ENCODE data around the gene GDF7. TPM values are rescaled to one million over a fixed set of nuclear protein-coding genes. Genes with fewer than 3 reads are reported as not detected.

Gene GDF7
- total RNA-seq, 2 donors from 2014 or later, result 0.02 to 0.48 TPM

DNA sequence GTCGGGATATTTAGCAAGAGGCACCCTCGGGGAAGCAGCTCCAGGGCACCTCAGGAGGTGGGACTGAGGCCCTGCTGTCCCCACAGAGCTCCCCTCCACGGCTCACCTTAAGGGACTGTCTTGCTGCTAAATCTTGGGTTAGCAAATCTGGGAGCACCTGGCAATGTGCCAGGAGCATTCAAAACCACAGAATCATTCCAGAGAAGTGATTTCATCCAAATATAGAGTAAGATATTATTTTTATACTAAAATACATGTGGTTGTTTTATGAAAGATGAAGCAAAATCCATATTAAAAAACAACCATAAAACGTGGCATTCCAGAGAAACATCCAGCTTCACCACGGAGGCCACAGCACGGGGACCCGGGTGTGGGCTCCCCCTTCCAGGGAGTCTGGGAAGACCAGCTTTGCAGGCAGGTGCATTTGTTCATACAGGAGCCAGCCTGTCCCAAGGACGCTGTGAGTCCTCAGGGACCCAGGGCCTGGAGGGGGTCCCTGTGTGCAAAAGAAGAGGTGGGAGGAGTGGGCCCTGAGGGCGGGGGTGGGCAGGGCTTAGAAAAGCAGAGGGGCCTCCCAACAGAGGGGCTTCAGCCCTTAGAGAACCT lies 32.3 kb upstream of the GDF7 start:
- no peaks in the 10 kb centered on the region for H3K9me3 Mint-ChIP-seq
- H3K36me3 Mint-ChIP-seq (ENCODE audit: low read depth), result peaks cover 29% of the 10 kb centered on the region
- no peaks in the 10 kb centered on the region for H3K27me3 Mint-ChIP-seq
- H3K4me1 Mint-ChIP-seq, result no peaks in the 10 kb centered on the region
- H3K27ac Mint-ChIP-seq, result no peak overlapping the region
- no peak for ATAC-seq (replicated peaks)
- H3K4me3 Mint-ChIP-seq, result no peak overlapping the region

DNA sequence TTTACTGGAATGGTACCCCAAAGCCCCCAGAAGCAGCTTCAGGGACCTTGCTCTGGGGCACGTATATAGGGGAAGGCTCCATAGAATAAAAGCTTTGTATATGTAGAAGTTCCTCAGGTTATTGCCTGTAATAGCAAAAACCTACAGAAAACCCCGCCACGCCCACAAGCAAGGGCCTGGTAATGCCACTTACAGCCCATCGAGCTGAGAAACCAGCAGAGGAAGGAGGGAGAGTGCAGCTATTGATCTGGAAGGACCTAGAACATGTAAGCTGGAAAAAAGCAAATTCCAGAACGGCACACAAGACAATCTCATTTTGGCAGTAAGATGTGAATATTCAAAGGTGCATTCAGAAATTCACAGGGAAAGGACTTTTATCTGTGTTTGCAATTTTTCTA lies 31.8 kb upstream of the GDF7 start:
- Mint-ChIP-seq H3K9me3 (no peaks in the 10 kb centered on the region), H3K36me3 (ENCODE audit: low read depth) (peaks cover 32% of the 10 kb centered on the region), H3K27me3 (no peaks in the 10 kb centered on the region), H3K27ac (no peak overlapping the region), H3K4me3 (no peak overlapping the region), H3K4me1 (no peaks in the 10 kb centered on the region)
- ATAC-seq (replicated peaks), result no peak

DNA sequence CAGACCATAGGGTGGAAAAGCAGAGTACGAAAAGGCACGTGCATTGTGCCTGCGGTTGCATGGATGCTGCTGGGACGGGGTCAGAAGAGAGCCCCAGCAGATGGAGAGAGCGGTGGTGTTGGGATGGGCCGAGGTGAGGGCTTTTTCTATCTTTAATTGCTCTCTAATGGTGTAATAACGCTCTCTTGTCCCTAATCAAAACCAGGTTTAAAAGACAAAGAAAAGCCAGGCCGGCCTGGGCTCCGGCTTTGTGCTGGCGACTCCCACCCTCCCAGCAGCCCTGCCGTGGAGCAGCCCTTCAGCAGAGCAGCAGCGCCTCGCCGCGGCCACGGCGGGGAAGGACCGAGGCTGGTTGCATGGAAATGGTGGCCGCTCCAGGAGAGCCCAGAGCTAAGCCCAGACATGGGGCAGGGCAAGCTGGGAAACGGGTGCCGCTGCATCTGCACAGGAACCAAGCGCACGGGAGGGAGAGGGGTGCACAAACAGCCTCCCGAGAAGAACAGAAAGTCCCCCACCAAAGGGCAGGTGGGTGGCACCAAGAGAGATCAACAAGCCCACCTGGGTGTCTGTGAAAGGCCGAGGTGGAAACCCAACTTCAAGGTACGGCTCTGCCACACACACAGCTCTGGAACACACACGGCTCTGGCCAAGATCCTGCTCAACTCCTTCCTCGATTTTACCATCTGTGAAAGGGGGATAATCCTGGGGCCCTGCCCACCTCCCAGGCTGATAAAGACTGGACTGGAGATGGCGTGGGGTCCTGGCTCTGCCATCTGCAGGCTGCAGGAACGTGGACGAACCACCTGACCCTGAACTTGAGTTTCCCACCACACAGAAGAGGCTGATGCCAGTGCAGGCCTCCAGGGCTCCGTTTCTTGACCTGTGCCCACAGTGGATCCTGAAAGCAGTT lies 31.0 kb upstream of the GDF7 start:
- Mint-ChIP-seq H3K36me3 (ENCODE audit: low read depth) (peaks cover 32% of the 10 kb centered on the region), H3K4me3 (no peak overlapping the region), H3K4me1 (no peaks in the 10 kb centered on the region), H3K27ac (no peak overlapping the region), H3K9me3 (no peaks in the 10 kb centered on the region), H3K27me3 (no peaks in the 10 kb centered on the region)
- peak; percentile 77 for ATAC-seq (replicated peaks)

DNA sequence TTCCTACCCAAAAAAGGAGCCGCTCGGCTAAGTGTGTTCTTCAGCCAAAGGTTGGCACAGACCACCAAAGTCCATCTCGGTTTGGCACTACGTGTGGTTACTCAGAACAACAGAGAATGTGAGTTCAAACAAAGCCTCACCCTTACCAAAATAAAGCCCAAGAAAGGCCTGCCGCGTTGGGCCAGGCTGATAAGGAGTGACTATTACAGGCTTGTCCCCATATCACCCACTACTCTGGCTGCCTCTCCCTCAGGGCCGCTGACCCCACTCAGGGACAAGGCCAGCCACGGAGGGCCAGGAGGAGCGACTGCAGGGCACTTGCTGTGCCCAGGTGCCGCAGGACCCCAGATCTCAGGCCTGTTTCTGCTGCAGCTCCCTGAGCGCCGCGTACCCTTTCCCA lies 29.8 kb upstream of the GDF7 start:
- peaks cover 32% of the 10 kb centered on the region for H3K36me3 Mint-ChIP-seq (ENCODE audit: low read depth)
- ATAC-seq (replicated peaks), result no peak
- no peak overlapping the region for H3K27ac Mint-ChIP-seq
- H3K4me1 Mint-ChIP-seq, result no peaks in the 10 kb centered on the region
- H3K27me3 Mint-ChIP-seq, result no peaks in the 10 kb centered on the region
- H3K4me3 Mint-ChIP-seq, result no peak overlapping the region
- no peaks in the 10 kb centered on the region for H3K9me3 Mint-ChIP-seq

DNA sequence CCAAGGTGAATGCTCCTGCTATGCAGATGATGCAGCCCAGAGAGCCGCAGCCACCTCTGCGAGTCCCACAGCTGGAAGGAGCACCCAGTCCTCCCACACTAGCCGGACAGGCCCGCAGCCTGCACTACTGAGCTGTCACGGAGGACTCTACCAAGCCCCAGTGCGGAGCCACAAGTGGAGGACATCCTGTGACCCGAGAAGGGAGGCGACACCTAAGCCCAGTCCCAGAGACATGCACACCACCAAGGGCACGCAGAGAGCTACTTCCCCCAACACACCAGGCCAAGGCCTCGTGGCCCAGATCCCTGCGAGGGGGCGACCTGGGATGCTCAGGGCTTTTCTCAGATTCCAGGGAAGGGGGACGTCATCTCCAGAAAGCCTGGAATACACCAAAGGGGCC lies 28.9 kb upstream of the GDF7 start:
- no peak overlapping the region for H3K4me3 Mint-ChIP-seq
- H3K27me3 Mint-ChIP-seq, result no peaks in the 10 kb centered on the region
- H3K36me3 Mint-ChIP-seq (ENCODE audit: low read depth), result peaks cover 32% of the 10 kb centered on the region
- H3K4me1 Mint-ChIP-seq, result no peaks in the 10 kb centered on the region
- no peak overlapping the region for H3K27ac Mint-ChIP-seq
- no peak for ATAC-seq (replicated peaks)
- no peaks in the 10 kb centered on the region for H3K9me3 Mint-ChIP-seq

DNA sequence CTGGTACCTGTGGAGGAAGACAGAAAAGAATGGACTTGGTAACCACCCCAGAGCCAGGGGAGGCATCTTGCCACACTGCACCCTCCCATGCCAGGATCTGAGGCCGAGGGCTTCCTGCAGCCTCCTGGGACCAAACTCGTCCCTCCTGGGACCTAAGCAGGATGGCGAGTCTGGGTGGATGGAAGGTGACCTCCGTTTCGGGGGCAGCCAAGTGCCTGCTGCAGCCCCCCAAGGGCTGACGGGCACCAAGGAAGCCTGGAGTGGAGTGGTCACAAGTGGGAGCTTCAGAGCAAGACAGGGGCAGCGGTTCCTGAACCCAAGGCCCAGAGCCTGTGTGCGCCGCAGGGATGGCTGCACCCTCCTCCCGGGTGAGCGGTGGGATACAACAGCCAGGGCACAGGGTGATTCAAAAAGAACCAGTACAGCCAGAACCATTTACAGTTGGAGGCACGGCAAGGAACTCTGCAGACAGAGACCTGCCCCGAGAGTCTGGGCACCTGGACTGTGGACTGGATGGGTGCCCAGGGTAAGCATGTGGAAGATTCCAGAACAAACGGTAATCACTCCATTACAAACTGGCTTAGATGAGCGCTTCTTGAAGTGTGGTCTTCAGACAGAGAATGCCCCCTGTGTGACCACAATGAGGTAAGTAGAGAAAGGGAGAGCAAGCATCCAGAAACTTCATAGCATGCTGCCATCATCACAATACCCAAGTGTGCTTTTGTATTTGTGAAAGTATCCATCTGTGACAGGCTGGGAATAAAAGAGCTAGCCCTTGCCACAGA lies 28.1 kb upstream of the GDF7 start:
- no peak for ATAC-seq (replicated peaks)
- Mint-ChIP-seq H3K27ac (no peak overlapping the region), H3K4me3 (no peak overlapping the region), H3K27me3 (no peaks in the 10 kb centered on the region), H3K36me3 (ENCODE audit: low read depth) (peaks cover 32% of the 10 kb centered on the region), H3K4me1 (no peaks in the 10 kb centered on the region), H3K9me3 (no peaks in the 10 kb centered on the region)

DNA sequence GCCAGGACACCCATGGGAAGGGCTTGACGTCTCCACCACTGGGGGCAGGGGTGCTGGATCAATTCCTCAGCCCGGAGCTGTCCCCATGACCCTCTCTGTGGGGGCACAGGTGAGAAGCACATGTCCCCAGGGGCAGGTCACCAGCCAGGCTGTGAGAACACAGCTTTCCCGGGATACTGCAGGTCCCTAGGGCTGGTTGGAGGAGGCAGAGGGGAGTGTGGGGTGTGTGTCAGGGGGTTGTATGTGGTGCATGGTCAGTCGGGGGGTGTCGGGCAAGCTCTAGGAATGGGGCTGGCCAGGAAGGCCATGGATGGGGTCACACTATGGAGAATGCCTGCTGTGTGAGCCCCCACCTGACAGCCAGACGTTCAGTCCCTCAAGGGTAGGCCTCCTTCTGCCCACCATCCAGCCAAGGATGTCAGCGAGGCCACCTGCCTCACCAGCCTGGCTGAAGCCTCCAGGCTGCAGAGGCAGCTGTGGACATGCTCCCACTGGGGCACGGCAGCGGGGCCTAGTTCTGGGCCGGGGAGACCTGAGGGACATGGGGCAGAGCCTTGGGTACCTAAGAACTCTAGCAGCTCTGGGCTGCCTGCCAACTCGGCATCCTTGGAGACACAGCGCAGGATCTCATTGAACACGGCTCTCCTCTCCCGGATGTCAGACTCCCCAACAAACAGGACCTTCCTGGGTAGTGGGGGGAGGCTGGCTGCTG lies 26.4 kb upstream of the GDF7 start:
- ATAC-seq (replicated peaks), result no peak
- H3K4me1 Mint-ChIP-seq, result no peaks in the 10 kb centered on the region
- no peaks in the 10 kb centered on the region for H3K27me3 Mint-ChIP-seq
- peaks cover 36% of the 10 kb centered on the region for H3K36me3 Mint-ChIP-seq (ENCODE audit: low read depth)
- no peaks in the 10 kb centered on the region for H3K9me3 Mint-ChIP-seq
- H3K27ac Mint-ChIP-seq, result no peak overlapping the region
- H3K4me3 Mint-ChIP-seq, result no peak overlapping the region

DNA sequence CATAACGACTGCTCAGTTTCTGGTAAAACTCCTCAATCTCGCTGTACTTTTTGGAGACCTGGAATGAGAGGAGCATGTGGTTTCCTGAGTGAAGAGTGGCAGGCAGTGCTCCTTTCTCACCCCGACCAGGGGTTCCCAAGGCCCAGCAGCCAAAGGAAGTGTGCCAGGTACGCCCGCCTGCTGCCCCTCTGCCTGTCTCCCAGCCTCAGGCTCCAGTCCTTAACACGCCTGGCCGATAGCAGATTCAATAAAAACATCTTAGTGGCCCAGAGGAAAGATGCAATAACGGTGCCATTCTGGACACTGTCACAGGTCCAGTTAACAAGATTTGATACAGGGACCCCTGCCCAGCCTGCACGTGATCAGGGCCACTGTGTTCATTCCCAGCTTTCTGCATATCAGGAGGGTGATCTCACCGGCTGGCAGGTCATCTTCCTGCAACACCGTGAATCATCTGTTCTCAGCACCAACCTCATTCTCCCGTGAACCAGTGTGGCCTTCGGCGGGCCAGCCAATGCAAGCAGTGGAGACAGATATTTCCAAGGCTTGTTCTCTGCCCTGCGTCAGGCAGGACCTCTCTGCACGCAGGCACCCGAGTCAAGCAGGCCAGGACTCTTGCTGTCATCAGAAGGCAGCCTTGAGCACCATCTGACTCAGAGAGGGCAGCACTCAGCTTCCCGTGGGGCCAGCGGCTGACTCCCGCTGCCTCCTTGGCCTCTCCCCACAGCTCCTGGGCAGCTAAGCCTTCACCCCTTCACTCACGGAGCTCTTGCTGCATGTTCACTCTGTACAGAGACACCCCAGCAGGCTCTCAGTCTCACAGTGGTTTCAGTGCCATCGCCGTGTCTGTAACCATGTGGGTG lies 25.6 kb upstream of the GDF7 start:
- no peak overlapping the region for H3K27ac Mint-ChIP-seq
- H3K27me3 Mint-ChIP-seq, result no peaks in the 10 kb centered on the region
- peaks cover 32% of the 10 kb centered on the region for H3K36me3 Mint-ChIP-seq (ENCODE audit: low read depth)
- no peaks in the 10 kb centered on the region for H3K9me3 Mint-ChIP-seq
- no peaks in the 10 kb centered on the region for H3K4me1 Mint-ChIP-seq
- H3K4me3 Mint-ChIP-seq, result no peak overlapping the region
- no peak for ATAC-seq (replicated peaks)

DNA sequence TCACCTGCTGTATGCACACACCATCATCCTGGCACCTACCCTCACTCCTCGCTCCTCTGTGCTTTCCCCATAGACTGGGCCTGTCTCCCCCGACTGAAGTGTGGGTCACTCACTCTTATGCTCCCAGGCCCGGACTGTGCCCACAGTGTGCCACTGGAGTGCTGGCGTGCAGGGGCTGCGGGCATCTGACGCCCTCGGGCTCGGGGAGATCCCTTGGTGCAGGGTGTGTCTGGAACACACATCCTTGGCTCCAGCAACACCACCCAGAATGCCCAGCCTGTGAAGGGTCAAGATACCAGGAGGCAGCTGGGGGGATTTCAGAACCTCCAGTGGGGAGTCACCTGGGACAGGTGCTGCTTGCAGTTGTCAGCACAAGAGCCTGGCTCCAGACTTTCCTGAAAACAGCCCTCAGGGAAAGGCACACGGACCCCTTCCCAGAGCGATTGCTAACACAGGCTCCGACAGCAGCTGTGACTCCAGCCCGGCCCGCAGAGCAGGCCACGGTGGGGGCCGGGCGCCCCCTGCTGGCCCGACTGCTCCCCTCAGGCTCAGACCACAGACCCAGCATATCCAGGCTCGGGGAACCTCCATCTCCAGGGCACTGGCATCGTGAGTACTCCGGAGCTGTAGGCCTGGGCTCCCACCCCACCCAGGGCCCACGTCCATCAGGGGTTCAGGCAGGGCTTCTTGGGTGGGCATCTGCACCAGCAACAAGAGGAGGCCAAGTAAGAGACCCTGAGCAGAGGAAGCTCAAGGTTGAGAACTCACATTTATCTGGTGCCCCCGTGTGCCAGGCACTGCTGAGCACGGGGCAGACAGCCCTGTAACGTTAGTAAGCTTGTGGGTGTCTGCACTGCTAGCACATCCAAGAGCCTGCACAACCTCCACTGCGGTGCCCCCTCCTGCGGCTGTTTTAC lies 24.6 kb upstream of the GDF7 start:
- Mint-ChIP-seq H3K27ac (no peak overlapping the region), H3K36me3 (ENCODE audit: low read depth) (peaks cover 23% of the 10 kb centered on the region), H3K9me3 (no peaks in the 10 kb centered on the region), H3K4me3 (no peak overlapping the region), H3K27me3 (no peaks in the 10 kb centered on the region), H3K4me1 (no peaks in the 10 kb centered on the region)
- ATAC-seq (replicated peaks), result peak; percentile 98

DNA sequence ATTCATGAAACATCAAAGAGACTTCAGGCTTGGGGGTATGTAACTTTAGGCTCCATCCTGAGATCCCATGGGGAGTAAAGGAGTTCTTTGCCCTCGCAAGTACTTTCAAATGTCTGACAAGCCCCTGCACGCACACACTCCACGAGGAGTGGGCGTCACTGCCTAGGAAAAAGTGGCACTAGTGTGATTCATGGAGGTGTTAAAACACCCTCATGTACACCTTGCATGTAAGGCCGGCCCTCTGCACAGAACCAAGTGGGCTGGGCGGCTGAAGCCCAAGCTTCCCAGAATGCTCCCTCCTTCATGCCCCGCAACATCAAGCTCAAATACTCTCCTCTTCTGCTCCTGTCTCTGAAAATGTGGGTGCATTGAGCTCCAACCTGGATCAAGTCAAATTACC lies 23.9 kb upstream of the GDF7 start:
- H3K27ac Mint-ChIP-seq, result no peak overlapping the region
- no peaks in the 10 kb centered on the region for H3K27me3 Mint-ChIP-seq
- no peaks in the 10 kb centered on the region for H3K9me3 Mint-ChIP-seq
- H3K4me3 Mint-ChIP-seq, result no peak overlapping the region
- ATAC-seq (replicated peaks), result no peak
- H3K4me1 Mint-ChIP-seq, result no peaks in the 10 kb centered on the region
- H3K36me3 Mint-ChIP-seq (ENCODE audit: low read depth), result peaks cover 23% of the 10 kb centered on the region

DNA sequence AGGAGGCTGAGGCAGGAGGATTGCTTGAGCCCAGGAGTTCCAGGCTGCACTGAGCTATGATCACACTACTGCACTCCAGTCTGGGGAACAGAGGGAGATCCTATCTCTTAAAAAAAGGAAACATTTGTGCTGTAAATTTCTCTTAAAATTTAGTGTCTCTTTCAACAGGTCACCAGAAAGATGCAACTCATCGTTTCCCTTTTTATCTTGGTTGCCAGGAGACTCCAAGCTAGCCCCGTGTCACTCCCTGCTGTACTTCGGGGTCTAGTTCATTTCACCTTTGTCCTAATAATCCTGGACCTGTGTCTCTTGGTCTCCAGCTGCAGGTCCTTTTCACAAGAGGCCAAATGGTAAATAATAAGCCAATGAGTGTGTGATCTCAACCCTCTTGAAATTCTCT lies 23.1 kb upstream of the GDF7 start:
- peaks cover 22% of the 10 kb centered on the region for H3K36me3 Mint-ChIP-seq (ENCODE audit: low read depth)
- no peaks in the 10 kb centered on the region for H3K4me1 Mint-ChIP-seq
- ATAC-seq (replicated peaks), result no peak
- no peaks in the 10 kb centered on the region for H3K9me3 Mint-ChIP-seq
- H3K27me3 Mint-ChIP-seq, result no peaks in the 10 kb centered on the region
- H3K27ac Mint-ChIP-seq, result peak overlapping the region; percentile 12
- H3K4me3 Mint-ChIP-seq, result no peak overlapping the region

DNA sequence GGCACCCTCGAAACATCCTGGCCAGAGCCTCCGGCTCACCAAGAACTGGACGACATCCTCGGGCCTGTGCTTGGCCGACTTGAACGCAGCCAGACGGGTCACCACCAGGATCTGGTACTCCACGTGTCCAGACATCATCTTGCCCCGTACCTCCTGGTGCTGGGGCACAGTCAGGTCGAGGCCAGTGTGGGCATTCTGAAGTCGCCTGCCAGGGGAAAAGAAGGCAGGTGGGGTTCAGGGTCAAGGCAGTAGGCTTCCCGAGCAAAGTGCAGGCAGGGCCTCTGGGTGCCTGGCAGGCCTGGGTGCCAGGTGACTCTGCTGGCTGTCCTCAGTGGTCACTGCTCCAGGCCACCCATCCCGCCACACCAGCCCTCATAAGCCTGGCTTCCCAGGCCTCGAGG lies 21.6 kb upstream of the GDF7 start:
- no peaks in the 10 kb centered on the region for H3K27me3 Mint-ChIP-seq
- no peak overlapping the region for H3K4me3 Mint-ChIP-seq
- no peak overlapping the region for H3K27ac Mint-ChIP-seq
- H3K36me3 Mint-ChIP-seq (ENCODE audit: low read depth), result peaks cover 11% of the 10 kb centered on the region
- H3K4me1 Mint-ChIP-seq, result peaks cover 12% of the 10 kb centered on the region
- no peaks in the 10 kb centered on the region for H3K9me3 Mint-ChIP-seq
- no peak for ATAC-seq (replicated peaks)

DNA sequence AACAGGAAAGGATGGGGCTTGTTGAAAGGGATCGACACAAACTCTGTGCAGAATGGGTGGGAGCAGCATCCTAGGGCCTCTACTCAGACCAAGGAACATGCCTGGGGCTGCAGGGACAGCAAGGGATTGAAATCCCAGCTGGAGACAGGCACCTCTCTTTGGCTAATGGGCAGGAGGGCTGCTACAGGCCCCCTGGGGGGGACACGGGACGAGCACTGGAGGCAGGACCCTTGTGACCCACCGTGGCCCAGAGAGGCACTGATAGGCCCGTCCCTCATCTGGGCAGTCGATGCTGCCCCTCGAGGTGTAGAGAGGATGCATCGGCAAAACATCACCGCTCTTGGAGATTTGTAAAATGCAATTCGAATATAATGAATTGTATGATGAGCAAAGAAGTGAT lies 21.2 kb upstream of the GDF7 start:
- Mint-ChIP-seq H3K27me3 (no peaks in the 10 kb centered on the region), H3K4me3 (no peak overlapping the region), H3K27ac (no peak overlapping the region), H3K4me1 (peaks cover 14% of the 10 kb centered on the region), H3K36me3 (ENCODE audit: low read depth) (peaks cover 11% of the 10 kb centered on the region), H3K9me3 (no peaks in the 10 kb centered on the region)
- no peak for ATAC-seq (replicated peaks)
